ENCODE data around the gene SERPING1. TPM values are rescaled to one million over a fixed set of nuclear protein-coding genes. Genes with fewer than 3 reads are reported as not detected.

The SERPING1 gene
- total RNA-seq, 2 donors from 2014 or later = 674 to 695 TPM

- Histone ChIP-seq H3K36me3 (peaks cover 13% of the 10 kb centered on the region), H3K4me3 (no peak overlapping the region), H3K27me3 (replicated peaks; ENCODE audit: insufficient read depth) (no peaks in the 10 kb centered on the region), H3K4me1 (ENCODE audit: control insufficient read depth in 1 of 2, low read depth in 2 of 2) (no peaks in the 10 kb centered on the region), H3K9me3 (no peaks in the 10 kb centered on the region), H3K27ac (no peak overlapping the region)
- no peak for TF ChIP-seq CTCF (IDR thresholded peaks at IDR 0.05)
- DNase-seq (ENCODE audit: low spot score) = no peak
- ATAC-seq (ENCODE audit: insufficient number of reproducible peaks, low FRiP score, low read depth) = no peak
Observed at GRCh38 chr11:57618438-57618837, 21.0 kb downstream of the SERPING1 start.

- ATAC-seq (ENCODE audit: insufficient number of reproducible peaks, low FRiP score, low read depth) (no peak), DNase-seq (ENCODE audit: low spot score) (no peak)
- no peak for TF ChIP-seq CTCF (IDR thresholded peaks at IDR 0.05)
- no peaks in the 10 kb centered on the region for H3K4me1 ChIP-seq (ENCODE audit: control insufficient read depth in 1 of 2, low read depth in 2 of 2)
- no peak overlapping the region for H3K27ac ChIP-seq
- no peaks in the 10 kb centered on the region for H3K27me3 ChIP-seq (replicated peaks; ENCODE audit: insufficient read depth)
- H3K4me3 ChIP-seq = no peak overlapping the region
- no peaks in the 10 kb centered on the region for H3K9me3 ChIP-seq
- peaks cover 7% of the 10 kb centered on the region for H3K36me3 ChIP-seq
Observed at GRCh38 chr11:57619331-57619730, 21.8 kb downstream of the SERPING1 start.

DNA sequence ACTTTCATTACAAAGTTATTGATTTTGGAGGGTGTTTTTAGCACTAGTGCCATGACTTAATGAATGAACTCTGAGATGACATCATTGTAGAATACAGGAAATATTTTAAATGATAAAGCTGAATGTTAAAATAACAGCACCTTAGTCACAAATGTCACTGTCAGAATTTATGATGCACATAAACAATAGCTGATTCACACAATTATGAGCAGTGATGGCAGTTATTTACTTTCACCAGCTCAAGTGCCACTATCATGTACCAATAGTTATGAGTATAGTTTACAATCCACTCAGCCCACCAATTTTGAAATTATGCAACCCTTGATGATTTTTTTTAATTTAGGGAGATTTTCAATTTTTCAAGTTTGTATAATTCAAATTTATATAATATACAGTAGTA lies 23.0 kb downstream of the SERPING1 start:
- H3K9me3 ChIP-seq = no peaks in the 10 kb centered on the region
- no peak overlapping the region for H3K27ac ChIP-seq
- DNase-seq (ENCODE audit: low spot score) (no peak), ATAC-seq (ENCODE audit: insufficient number of reproducible peaks, low FRiP score, low read depth) (no peak)
- H3K4me3 ChIP-seq = no peak overlapping the region
- H3K36me3 ChIP-seq = peaks cover 3% of the 10 kb centered on the region
- TF ChIP-seq CTCF (IDR thresholded peaks at IDR 0.05) = no peak
- H3K4me1 ChIP-seq (ENCODE audit: control insufficient read depth in 1 of 2, low read depth in 2 of 2) = no peaks in the 10 kb centered on the region
- H3K27me3 ChIP-seq (replicated peaks; ENCODE audit: insufficient read depth) = no peaks in the 10 kb centered on the region

- Histone ChIP-seq H3K4me3 (no peak overlapping the region), H3K36me3 (peaks cover 3% of the 10 kb centered on the region), H3K9me3 (no peaks in the 10 kb centered on the region), H3K4me1 (ENCODE audit: control insufficient read depth in 1 of 2, low read depth in 2 of 2) (no peaks in the 10 kb centered on the region), H3K27ac (no peak overlapping the region), H3K27me3 (replicated peaks; ENCODE audit: insufficient read depth) (no peaks in the 10 kb centered on the region)
- no peak for TF ChIP-seq CTCF (IDR thresholded peaks at IDR 0.05)
- ATAC-seq (ENCODE audit: insufficient number of reproducible peaks, low FRiP score, low read depth) = no peak
- no peak for DNase-seq (ENCODE audit: low spot score)
Observed at GRCh38 chr11:57622263-57622662, 24.8 kb downstream of the SERPING1 start.

- no peak for TF ChIP-seq CTCF (IDR thresholded peaks at IDR 0.05)
- no peak for ATAC-seq (ENCODE audit: insufficient number of reproducible peaks, low FRiP score, low read depth)
- no peak for DNase-seq (ENCODE audit: low spot score)
Observed at GRCh38 chr11:57624864-57625263, 27.4 kb downstream of the SERPING1 start.

More at GRCh38 chr11:57624864-57625263, 27.4 kb downstream of the SERPING1 start:
- Histone ChIP-seq H3K9me3 (no peaks in the 10 kb centered on the region), H3K36me3 (peaks cover 3% of the 10 kb centered on the region), H3K27me3 (replicated peaks; ENCODE audit: insufficient read depth) (no peaks in the 10 kb centered on the region), H3K4me1 (ENCODE audit: control insufficient read depth in 1 of 2, low read depth in 2 of 2) (no peaks in the 10 kb centered on the region), H3K4me3 (no peak overlapping the region), H3K27ac (no peak overlapping the region)
